ENCODE measurements around the gene FGGY.
"Not testable (repeated sequence)": the region's sequence is repeated elsewhere in the genome, so short reads cannot be mapped to it uniquely, and the experiment has no call there.

Gene FGGY

DNA sequence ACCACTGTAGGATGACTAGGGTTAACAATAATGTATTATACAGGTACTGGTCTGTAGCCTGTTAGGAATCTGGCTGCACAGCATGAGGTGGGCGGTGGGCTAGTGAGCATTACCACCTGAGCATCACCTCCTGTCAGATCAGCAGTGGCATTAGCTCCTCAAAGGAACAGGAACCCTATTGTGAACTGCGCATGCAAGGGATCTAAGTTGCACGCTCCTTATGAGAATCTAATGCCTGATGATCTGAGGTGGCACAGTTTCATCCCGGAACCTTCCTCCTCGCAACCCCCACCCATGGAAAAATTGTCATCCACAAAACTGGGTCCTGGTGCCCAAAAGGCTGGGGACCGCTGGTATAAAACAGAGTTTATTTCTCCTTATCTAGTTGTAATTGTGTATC, 147.6 kb downstream of the FGGY start:
- no peak for DNase-seq (ENCODE audit: low read depth)

DNA sequence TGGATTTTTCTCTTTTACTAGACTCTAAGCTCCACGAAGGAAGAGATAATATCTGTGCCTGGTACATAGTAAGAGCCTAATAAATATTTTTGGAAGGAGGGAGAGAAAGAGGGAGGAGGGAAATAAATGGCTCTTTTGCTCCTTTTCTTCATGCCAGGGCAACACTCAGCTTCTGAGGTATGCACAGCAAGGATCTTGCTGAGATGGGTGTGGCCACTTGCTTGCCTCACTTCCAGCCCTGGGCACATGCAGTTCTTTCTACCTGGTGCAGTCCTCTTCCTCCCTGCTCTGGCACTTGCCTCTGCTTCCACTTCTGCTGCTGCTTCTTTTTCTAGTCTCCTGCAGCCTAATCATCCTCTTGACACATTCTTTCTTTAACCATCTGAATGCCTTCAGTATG, 148.1 kb downstream of the FGGY start:
- DNase-seq (ENCODE audit: low read depth) = no peak

DNA sequence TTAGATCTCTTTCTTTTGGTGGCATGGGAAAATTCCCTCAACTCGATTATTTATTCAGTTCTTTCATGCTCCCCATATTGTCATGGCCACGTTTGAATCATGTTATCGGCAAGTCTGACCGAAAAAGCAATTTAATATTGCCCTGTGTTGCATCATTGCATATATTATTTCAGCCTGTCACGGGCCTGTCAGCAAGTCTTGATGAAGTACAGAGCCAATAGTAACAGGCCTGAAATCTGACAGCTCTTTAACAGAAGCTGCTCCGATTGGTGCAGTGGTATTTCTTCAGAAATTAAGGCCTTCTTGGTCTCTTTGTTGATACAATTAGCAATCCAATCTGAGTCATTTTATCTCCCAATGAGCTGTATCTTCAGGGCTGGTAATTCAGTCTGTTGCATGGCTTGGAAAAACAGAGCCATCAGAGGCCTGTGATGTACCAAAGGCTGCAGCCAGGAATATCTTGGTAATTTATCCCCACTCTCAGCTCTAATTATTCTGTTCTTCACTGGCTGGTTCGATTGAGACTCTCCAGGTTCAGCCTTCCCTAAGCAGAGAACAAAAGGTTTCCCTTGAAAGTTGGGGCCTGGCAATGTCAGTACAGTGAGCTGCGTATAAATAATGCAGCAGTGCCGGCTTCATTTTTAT, 149.5 kb downstream of the FGGY start:
- no peak for DNase-seq (ENCODE audit: low read depth)

DNA sequence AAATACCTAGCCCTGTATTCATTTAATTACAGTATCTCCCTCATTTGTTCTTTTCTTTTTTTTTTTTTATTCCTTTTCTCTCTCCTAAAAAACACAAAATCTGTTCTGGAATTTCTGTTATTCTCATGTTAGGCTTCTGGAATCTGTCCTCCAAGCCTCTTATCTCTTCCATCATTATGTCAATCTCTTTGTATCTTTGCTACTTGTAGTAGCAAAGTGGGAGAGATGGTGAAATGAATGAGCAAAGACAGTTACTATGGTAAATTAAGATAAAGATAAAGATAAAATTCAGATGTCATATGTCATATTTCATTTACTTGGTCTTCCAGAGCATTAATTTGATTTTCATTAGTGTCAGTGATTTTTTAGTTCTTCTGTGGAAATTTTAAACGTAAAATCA, 155.1 kb downstream of the FGGY start:
- no peak for DNase-seq (ENCODE audit: low read depth)

DNA sequence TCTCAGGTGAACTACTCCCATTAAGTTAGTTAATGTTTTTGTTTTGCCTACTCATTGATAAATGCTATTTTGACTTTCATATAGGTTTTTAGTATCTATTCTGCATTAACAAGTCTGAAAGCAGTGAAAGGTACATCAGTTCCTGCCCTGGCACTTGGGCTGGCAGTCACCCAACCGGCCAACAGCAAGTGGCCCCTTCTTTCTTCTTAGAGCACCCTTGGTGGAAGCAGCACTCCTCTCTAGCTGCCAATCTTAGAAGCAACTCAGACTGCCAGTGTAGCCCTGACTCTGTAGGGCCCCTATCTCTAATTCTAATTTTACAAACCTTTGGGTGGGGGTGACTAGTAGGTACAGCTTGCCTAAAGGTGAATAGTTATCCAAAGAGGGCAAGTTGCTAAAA, 155.7 kb downstream of the FGGY start:
- DNase-seq (ENCODE audit: low read depth) = no peak

DNA sequence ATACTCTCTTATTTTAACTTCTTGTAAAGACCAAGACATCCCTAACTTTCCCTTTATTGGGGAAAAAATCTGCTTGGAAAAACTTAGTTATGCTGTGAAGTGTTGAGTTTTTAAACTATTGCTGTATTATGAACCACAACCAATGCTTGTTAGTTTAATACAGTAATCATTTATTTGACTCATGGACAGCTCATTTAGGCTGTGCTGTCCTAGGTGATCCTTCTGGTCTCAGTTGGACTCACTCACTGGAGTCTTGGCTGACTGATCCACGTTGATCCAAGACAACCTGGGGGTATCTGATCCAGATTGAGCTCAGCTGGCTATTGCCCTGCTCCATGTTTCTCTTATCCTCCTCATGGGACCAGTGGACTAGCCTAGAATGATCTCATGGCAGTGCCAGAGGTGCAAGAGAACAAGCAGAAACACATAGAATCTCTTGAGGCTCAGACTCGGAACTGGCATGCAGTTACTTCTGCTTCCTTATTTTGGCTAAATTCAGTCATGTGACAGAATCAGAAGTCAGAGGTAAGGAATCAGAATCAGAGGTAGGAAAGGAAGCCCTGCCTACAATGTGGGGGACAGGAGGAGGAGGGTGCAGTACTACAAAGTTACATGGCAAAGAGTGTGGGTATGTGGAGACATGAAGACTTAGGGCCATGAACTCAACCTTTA, 156.5 kb downstream of the FGGY start:
- DNase-seq (ENCODE audit: low read depth) = no peak

DNA sequence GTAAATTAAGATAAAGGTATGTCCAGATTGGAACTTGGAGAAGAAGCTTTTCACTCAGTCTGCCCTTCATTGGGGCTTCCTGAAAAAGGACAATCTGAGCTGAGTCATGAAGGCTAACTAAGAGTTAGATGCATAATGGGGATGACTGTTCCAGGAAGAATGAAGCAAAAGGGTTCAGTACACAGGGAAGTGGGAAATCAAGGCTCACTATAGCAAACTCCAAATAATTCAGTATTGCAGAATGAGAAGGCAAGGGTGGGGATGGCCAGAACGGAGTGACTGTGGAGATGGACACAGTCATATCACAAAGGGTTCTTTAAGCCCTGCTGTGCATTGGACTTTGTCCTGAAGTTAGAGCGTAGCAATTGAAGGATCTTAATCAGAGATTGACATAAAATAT, 158.3 kb downstream of the FGGY start:
- DNase-seq (ENCODE audit: low read depth) = no peak

DNA sequence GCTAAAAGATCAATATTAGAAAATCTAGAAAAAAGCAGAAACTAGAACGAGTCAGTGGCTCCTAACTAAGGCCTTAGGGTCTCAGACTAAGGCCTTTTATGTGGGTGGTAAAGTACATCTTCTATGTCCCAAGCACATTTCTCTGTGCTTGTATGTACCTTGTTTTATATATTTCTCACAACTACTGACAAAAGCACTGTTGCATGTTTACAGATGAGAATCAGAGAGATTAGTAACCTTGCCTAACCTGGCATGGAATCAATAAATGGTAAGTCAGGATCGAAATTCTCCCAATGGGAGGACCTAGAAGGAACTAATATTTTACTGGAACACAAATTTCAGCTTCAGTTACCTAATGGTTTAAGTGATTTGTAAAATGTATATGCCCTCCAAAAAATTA, 160.9 kb downstream of the FGGY start:
- DNase-seq (ENCODE audit: low read depth) = no peak

DNA sequence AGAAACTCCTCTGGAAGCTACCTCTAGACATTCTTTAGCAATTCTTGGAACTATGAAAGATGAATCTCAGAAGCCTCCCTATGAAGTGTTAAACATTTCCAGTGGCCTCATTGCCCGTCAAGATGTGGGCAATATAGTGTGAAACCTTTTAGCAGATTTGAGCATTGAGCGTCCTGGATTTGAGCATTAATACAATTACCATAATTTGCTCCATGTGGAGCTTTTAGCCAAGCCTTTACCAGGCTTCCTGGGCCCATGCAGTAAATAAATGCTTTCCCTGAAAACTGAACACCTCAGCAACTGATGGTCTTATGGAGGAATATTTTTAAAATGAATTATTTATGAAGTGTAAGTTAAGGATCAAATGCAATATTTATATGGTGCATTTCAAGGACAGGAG, 162.0 kb downstream of the FGGY start:
- DNase-seq (ENCODE audit: low read depth) = no peak

DNA sequence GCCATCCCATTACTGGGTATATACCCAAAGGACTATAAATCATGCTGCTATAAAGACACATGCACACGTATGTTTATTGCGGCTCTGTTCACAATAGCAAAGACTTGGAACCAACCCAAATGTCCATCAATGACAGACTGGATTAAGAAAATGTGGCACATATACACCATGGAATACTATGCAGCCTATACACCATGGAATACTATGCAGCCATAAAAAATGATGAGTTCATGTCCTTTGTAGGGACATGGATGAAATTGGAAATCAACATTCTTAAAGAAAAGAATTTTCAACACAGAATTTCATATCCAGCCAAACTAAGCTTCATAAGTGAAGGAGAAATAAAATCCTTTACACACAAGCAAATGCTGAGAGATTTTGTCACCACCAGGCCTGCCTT, 166.0 kb downstream of the FGGY start:
- not testable (repeated sequence) for DNase-seq (ENCODE audit: low read depth)

DNA sequence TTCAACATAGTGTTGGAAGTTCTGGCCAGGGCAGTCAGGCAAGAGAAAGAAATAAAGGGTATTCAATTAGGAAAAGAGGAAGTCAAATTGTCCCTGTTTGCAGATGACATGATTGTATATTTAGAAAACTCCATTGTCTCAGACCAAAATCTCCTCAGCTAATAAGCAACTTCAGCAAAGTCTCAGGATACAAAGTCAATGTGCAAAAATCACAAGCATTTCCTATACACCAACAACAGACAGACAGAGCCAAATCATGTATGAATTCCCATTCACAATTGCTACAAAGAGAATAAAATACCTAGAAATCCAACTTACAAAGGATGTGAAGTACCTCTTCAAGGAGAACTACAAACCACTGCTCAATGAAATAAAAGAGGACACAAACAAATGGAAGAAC, 168.6 kb downstream of the FGGY start:
- DNase-seq (ENCODE audit: low read depth) = not testable (repeated sequence)

DNA sequence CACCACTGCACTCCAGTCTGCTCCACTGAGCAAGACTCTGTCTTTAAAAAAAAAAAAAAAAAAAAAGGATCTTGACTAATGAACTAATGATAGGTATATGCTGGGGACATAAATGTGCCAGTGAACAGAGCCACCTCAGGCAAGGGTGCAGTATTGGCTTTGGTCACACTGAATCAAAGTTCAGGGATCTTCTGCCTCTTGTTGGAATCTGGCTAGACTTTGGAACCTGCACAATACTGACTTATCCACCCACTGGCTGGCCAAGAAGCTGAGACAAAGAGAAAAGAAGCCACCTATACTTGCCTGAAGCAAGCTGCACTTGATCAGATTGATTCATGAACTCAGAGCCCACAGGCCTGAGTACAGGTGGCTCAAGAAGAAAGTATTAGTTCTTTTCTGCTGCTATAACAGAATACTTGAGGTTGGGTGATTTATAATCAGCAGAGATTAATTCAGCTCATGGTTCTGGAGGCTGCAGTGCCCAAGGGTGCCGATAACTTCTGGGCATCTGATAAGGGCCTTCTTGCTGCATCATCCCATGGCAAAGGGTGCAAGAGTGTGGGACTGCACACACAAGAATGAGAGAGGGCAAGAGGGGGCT, 172.0 kb downstream of the FGGY start:
- DNase-seq (ENCODE audit: low read depth) = no peak

DNA sequence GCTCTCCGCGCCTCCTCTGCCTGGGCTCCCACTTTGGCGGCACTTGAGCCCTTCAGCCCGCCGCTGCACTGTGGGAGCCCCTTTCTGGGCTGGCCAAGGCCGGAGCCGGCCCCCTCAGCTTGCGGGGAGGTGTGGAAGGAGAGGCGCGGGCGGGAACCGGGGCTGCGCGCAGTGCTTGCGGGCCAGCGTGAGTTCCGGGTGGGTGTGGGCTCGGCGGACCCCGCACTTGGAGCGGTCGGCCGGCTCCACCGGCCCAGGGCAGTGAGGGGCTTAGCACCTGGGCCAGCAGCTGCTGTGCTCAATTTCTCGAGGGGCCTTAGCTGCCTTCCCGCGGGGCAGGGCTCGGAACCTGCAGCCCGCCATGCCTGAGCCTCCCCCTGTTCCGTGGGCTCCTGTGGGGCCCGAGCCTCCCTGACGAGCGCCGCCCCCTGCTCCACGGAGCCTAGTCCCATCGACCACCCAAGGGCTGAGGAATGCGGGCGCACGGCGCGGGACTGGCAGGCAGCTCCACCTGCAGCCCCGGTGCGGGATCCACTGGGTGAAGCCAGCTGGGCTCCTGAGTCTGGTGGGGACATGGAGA, 175.2 kb downstream of the FGGY start:
- DNase-seq (ENCODE audit: low read depth) = not testable (repeated sequence)

DNA sequence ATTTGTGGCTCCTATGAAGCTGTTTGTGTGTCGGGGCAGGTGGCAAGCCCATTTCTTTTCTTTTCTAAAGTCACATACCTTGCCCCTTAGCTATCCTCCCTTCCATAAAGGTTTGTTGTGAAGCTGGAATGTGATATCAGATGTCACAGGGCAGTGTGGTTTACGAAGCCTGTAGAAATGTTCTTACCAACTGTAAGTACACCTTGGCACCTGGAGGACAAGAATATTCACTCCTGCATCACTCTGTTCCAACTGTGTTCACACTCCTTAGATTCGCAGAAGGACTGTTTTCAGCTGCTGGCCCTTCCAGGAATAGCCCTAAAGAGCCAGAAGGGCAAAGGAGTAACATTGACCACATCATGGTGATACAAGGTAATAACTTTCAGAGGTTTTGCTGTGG, 176.9 kb downstream of the FGGY start:
- no peak for DNase-seq (ENCODE audit: low read depth)

DNA sequence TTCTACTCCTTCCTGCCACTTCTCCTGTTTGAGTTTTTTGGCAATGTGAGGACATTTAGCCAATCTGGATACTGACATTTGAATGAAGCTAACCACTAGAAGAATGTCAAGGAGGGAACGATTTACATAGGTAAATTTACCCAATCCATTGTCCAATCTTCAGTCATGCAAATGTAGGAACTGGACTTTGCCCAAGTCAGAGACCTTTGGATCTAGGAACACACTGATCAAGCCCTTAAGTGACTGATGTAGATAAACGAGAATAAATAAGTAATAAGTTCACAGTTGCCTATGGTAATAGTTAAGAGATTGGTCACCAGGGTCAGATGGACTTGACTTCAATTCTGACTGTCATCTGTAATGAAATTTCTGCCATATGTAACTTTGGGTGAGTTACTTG, 177.6 kb downstream of the FGGY start:
- DNase-seq (ENCODE audit: low read depth) = no peak

DNA sequence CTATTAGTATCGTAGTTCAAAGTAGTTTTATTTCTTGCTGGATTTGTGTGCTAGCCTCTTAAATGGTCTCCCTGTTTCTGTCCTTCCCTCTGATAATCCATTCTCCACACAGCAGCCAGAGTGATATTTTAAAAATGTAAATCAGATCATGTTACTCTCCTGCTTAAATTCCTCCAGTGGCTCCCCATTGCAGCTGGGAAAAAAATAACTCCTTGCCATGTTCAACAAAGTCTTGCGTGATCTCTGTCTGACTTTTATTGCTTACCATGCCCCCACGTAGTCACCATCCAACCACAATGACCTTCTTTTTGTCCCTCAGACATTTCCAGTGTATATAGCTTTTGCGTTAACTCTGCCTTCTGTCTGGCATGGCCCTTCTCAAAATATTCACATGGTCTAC, 178.8 kb downstream of the FGGY start:
- DNase-seq (ENCODE audit: low read depth) = no peak

DNA sequence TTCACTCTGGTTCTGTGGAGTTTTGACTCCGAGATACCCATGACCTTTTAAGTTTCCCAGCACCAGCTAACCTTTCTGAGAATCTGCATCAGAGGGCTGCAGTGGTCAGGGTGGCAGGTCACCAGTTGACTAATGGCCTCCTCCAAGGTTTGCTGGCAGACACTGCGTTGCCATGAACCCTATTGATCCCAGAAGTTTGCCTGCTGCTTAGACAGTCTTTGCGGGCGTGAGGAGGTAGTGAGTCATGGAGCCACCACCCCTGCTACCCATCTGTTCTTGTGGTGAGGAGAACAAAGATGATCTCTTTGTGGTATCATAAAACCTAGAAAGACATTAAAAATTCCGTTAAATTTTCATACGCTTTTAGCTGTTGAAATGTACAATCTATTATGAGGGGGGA, 180.4 kb downstream of the FGGY start:
- no peak for DNase-seq (ENCODE audit: low read depth)

DNA sequence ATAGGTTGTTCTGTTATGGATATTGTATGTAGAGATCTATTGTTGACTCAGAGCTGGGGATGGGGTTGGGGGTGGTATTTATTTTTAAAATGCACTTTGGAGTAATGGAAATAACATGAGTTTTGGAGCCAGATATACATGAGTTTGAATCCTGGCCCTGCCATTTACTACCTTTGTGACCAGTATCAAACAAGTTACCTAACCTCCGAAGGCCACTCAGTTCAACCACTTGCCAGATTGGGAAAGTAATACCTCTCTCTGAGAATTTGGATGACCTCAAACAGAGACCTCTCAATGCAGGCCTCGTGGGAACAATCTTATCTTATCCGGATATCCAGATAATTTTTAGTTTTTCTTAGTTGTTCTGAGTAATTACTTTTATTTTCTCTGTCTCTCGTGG, 181.0 kb downstream of the FGGY start:
- DNase-seq (ENCODE audit: low read depth) = no peak

DNA sequence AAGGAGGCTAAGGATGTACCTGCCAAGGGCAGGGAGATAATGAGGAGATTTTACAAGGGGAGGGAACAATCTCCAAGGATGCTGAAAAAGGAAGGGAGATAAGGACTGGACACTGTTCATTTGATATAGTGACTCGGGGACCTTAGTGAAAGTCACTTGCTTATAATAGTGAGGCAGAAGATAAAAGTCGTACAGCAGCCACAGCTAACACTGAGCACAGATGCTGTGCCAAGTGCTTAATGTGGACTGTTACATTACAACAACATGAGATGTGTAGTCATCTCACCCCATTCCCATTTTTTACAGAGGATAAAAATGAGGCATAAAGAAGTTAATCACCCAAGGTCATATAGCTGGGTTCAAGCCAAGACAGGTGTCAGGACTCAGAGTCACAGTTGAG, 181.9 kb downstream of the FGGY start:
- DNase-seq (ENCODE audit: low read depth) = no peak

DNA sequence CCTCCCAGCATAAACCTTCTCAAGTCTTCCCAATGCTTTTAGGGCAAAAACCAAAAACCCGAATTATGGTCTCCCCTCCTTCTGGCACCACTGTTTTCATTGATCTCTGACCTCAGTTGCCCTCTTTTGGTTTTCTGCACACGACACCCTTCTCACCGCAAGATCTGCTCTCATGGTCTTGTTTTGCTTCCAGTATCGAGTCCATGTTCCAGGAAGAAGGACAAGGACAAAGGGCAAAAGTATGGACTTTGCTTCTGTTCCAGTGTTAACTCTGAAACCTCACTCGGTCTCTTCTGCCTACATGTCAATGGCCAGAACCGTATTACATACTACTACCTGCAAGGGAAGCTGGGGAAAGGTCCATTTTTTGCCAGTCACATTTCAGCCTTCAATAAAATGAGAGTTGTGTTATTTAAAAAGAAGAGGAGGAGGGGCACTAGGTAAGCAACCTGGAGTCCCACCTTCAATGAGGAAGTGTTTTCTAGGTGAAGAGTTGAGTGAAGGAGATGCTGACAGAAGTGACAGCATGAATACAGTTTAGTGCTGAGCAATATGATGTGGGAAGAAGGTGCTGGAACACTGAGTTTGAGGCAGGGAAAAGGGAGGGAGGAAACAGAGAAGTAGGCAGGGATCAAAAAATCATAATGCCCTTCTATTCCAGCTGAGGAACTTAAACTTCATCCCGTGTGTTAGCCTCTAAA, 183.4 kb downstream of the FGGY start:
- no peak for DNase-seq (ENCODE audit: low read depth)

DNA sequence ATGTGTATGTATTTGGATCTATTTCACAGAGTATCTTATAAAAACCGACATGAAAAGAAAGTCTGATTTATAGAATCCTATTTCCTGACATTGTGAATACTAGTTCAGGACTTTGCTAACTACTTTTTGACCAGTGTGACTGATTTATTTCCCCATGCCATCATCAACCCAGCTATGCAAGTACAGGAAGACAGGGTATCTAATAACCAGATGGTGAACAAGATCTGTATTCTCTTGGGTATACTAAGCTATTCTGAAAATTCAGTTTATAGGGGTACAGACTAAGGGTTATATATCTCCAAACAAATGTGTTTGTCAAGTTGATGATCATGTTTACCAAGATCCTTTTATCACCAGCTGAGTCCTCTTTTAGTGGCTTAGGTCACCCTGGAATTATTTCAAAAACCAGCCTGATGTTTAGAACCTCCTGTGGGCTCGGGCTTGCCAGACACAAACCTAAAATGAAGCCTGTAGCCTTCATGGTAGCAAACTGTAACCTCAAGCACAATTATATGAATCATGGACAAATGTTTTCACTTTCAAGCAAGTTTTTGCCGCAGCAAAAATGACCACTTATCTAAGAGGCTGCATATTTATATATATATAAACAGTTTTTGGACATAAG, 185.1 kb downstream of the FGGY start:
- DNase-seq (ENCODE audit: low read depth) = no peak

DNA sequence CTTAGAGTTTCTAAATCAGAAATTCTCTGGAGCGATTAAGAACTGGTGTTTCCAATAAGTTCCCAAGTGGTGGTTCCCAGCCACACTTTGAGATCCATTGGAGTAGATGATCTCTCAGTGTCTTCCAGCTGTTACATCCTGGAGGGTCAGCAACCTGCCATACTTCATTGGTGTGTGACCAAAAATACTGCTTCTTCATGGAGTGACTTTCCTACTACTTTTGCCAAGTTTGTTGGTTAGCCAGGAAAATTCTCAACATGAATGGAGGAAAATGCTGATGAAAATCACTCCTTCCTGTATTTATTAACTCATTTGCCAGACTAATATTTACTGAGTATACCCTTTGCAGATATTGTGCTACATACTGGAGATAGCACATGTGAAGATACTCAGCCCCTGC, 186.1 kb downstream of the FGGY start:
- no peak for DNase-seq (ENCODE audit: low read depth)

All from stimulated activated CD4-positive, alpha-beta T cell treated with anti-CD3 and anti-CD28 coated beads, Interleukin-2, amount 100 ng/mL, for 4 hours (primary cell).